Astrocyte of the spinal cord (primary cell): ENCODE results near the gene ISG20.

Experiments used
- DNase-seq: peaks from one replicate; pipeline ENCODE4 v3.0.0; 2011; ENCODE audit warnings: low read depth, low spot score
- H3K4me3 ChIP-seq: 2 replicates; pipeline ENCODE4 v1.5.1; 2011; ENCODE audit warnings: low read depth, mild to moderate bottlenecking, low read length, moderate library complexity
- CTCF ChIP-seq: IDR thresholded peaks from 2 replicates; pipeline ENCODE4 v1.5.1; 2012; ENCODE audit warnings: low read depth, mild to moderate bottlenecking, low read length, inconsistent platforms
- in situ Hi-C: cut with HindIII; loops from 2 replicates; pipeline ENCODE4 v1.10.0; 2017; ENCODE audit warnings: low sequenced_read_pairs

ISG20 gene

GRCh38 chr15:88678755-88679154 is 39.9 kb downstream of the ISG20 start:
- in situ Hi-C loops = no loop called here
- no peak for TF ChIP-seq CTCF
- no peak for DNase-seq
- H3K4me3 ChIP-seq = no peak overlapping the region

GRCh38 chr15:88680241-88681001 is 41.6 kb downstream of the ISG20 start:
- DNase-seq = no peak
- TF ChIP-seq CTCF = no peak
- H3K4me3 ChIP-seq = no peak overlapping the region
- in situ Hi-C loops = no loop called here

- in situ Hi-C loops = no loop called here
- no peak for TF ChIP-seq CTCF
- DNase-seq = no peak
Observed at GRCh38 chr15:88681610-88682221, 42.9 kb downstream of the ISG20 start.

GRCh38 chr15:88684345-88684744 is 45.5 kb downstream of the ISG20 start:
- no peak for DNase-seq
- H3K4me3 ChIP-seq = no peak overlapping the region
- in situ Hi-C loops = no loop called here
- TF ChIP-seq CTCF = no peak

More at GRCh38 chr15:88681610-88682221, 42.9 kb downstream of the ISG20 start:
- H3K4me3 ChIP-seq = no peak overlapping the region

- no peak for DNase-seq
- H3K4me3 ChIP-seq = no peak overlapping the region
- no peak for TF ChIP-seq CTCF
- in situ Hi-C loops = no loop called here
Observed at GRCh38 chr15:88686166-88686565, 47.4 kb downstream of the ISG20 start.

GRCh38 chr15:88688394-88688933 is 49.6 kb downstream of the ISG20 start:
- in situ Hi-C loops = no loop called here
- TF ChIP-seq CTCF = no peak
- DNase-seq = no peak
- H3K4me3 ChIP-seq = no peak overlapping the region
